ENCODE measurements around the gene CELA3A. TPM values are rescaled to one million over a fixed set of nuclear protein-coding genes. Genes with fewer than 3 reads are reported as not detected.
"Not testable (repeated sequence)": the region's sequence is repeated elsewhere in the genome, so short reads cannot be mapped to it uniquely, and the experiment has no call there.

CELA3A gene, protein sequence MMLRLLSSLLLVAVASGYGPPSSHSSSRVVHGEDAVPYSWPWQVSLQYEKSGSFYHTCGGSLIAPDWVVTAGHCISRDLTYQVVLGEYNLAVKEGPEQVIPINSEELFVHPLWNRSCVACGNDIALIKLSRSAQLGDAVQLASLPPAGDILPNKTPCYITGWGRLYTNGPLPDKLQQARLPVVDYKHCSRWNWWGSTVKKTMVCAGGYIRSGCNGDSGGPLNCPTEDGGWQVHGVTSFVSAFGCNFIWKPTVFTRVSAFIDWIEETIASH
- not detected for total RNA-seq

DNA sequence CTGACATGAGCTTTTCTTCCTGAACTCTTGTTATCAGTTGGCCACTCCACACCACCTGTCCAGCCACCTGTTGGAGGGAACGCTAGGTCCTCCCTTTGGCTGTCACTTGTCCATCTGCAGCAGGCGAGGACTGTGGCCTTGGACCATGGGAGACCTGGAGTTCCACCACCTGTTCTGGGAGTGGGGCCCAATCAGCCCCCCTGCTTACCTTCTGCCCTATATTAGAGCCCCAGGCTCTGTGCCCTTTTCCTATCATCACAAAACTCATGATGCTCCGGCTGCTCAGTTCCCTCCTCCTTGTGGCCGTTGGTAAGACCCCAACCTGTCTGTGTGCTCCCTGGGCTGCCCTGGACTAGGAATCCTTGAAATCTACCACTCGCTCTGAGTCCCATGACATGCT lies at the start of gene CELA3A:
TSS of gene CELA3A (plus strand) at position 249 of the 400 bp plus-strand sequence. CDS start at position 267, 18 bp downstream.
- H3K27ac Mint-ChIP-seq, result peak within 1 kb of the TSS in 1 of 2 donors; percentile 29
- DNase-seq (ENCODE audit: low spot score in 2 of 2) (no peak), ATAC-seq (no peak)
- H3K9me3 Mint-ChIP-seq, result no peaks in the 10 kb centered on the region
- H3K36me3 Mint-ChIP-seq, result no peaks in the 10 kb centered on the region

DNA sequence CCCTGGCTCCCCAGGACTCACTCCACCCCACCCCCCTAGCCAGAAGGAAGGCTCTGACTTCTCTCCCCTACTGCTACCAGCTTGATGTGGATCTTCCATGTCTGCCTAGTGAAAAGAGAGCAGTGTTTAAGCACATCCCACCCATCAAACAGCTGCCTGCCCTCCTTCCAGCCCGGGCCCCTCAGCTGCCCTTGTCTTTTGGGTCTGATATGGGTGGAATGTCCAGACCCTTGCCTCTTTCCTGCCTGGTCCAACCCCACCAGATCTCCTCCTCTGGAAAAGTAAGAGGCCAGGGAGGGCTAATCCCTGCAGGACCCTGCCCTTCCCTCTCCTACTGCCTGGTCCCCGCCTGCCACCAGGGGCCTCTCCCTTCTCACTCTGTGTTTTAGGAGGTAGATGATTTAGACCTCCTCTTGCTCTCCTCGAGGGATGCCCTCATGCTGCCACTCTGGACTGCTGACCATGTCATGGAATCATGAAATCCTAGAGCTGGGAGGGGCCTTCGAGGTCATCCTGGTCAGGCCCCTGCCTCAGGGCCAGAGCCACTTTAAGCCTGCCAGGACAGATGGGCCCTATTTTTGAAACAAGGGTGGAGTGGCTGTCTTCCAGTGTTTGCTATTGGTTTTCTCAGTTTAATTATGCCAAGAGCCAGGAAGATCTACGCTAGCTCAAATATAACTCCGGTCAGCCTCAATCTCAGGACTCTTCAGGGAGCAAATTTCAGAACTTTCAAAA lies 48.5 kb upstream of the CELA3A start:
- Mint-ChIP-seq H3K27ac (peak overlapping the region; percentile 3 to 66), H3K9me3 (no peaks in the 10 kb centered on the region), H3K36me3 (no peaks in the 10 kb centered on the region)
- ATAC-seq (no peak), DNase-seq (ENCODE audit: low spot score in 2 of 2) (no peak)

GRCh38 chr1:21955058-21955457 lies 46.4 kb upstream of the CELA3A start:
- ATAC-seq, result no peak
- DNase-seq (ENCODE audit: low spot score in 2 of 2), result no peak
- Mint-ChIP-seq H3K36me3 (no peaks in the 10 kb centered on the region), H3K27ac (peak overlapping the region; percentile 11 to 87), H3K9me3 (no peaks in the 10 kb centered on the region)

DNA sequence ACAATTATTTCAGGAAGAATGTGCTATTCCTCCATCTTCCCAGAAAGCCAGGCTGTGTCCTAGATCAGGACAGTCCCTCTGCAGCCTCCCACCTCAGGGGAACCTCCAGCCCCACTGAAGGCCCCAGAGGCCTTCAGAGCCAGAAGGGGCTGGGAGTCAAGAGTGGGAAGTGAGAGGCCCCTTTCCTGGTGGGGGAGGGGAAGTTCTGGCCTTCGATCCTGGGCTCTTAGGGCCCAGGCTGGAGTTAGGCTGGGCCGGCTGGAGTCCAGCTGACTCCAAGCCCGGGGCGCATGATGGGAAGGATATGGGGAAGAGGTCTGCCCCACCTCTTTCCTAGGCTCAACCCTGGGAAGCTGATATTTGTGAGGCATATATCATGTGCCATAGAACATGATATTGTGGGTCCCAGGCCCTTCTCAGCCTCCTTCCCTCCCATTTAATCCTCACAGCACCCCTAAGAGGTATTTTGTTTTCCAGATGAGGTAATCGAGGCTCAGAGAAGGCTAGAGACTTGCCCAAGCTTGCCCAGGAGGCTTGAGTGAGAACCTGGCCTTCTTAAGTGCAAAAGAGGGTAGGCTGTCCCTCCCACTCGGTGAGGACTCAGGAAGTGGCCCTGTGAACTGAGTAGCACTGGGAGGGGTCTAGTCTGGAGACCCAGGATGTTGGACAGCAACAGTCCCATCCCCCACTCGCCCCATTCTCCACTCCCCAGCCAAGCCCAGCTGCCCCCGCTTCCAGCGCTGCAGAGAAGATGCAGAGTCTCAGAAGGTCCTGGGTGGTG lies 45.8 kb upstream of the CELA3A start:
- no peaks in the 10 kb centered on the region for H3K9me3 Mint-ChIP-seq
- no peak for DNase-seq (ENCODE audit: low spot score in 2 of 2)
- peak in 1 of 2 donors; percentile 48 for ATAC-seq
- H3K36me3 Mint-ChIP-seq, result no peaks in the 10 kb centered on the region
- peak overlapping the region in 1 of 2 donors; percentile 87 for H3K27ac Mint-ChIP-seq

DNA sequence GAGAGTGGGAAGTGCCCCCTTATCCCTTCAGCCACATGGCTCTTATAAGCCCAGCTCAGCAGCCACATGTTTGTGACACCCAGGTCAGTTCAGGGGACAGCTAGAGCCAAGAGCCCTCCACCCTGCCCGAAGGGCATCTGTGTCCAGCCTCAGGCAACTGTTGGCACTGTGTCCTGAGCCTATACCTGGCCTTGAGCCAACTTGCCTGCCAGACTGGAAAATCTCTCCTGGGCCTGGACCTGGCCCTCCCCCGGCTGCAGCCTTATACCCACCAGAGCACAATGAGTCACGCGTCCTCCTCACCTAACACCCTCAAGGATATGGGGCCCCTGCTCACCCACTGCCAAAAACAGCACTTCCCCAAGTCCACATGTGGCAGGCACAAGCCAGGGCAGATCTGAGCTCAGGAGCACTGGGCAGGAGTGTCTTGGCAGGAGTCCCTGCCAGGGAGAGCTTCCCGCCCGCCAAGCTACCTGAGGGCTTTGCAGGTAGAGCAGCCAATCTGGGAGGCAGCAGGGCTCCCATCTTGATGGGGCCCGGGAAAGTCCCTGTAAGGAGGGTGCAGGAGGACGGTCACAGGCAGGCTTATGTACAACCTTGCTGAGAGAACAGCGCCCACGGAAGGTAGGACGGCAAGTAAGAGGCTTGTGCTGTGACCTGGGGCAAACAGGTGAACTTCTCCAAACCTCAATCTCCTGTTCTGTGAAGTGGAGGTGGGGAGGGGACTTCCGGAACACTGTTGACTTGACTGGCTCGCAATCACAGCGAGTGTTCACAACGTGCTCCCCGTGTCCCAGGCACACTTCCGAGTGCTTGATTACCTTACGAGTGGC lies 44.5 kb upstream of the CELA3A start:
- Mint-ChIP-seq H3K36me3 (no peaks in the 10 kb centered on the region), H3K9me3 (no peaks in the 10 kb centered on the region), H3K27ac (peak overlapping the region; percentile 70 to 87)
- DNase-seq (ENCODE audit: low spot score in 2 of 2), result peak; percentile 39 to 61
- peak; percentile 85 to 87 for ATAC-seq

DNA sequence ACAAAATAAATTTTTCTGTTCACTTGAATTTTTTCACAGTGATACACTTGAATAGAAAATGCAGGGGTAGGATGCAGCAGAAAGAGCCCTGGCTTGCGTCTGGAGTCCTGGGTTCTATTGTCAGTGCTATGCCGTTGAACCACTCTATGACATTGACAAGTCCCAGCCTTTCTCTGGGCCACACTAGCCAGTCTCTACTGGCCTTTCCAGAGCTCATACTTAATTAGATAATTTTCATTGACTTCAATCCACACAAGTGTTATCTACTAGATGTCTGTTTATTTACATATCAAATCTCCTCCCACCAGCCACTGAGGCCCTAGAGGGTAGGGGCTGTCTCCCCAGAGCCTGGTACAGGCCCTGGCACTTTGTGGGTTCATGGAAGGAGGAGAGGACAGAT lies 40.1 kb upstream of the CELA3A start:
- ATAC-seq, result no peak
- peak overlapping the region in 1 of 2 donors; percentile 19 for H3K27ac Mint-ChIP-seq
- no peaks in the 10 kb centered on the region for H3K36me3 Mint-ChIP-seq
- DNase-seq (ENCODE audit: low spot score in 2 of 2), result no peak
- no peaks in the 10 kb centered on the region for H3K9me3 Mint-ChIP-seq

- H3K27ac Mint-ChIP-seq, result peak overlapping the region in 1 of 2 donors; percentile 19
- no peaks in the 10 kb centered on the region for H3K9me3 Mint-ChIP-seq
- no peak for ATAC-seq
- DNase-seq (ENCODE audit: low spot score in 2 of 2), result no peak
- no peaks in the 10 kb centered on the region for H3K36me3 Mint-ChIP-seq
Measured at GRCh38 chr1:21961799-21962198, 39.7 kb upstream of the CELA3A start.

- ATAC-seq (peak; percentile 88 to 89), DNase-seq (ENCODE audit: low spot score in 2 of 2) (peak; percentile 79 to 91)
- H3K9me3 Mint-ChIP-seq, result no peaks in the 10 kb centered on the region
- no peaks in the 10 kb centered on the region for H3K36me3 Mint-ChIP-seq
- H3K27ac Mint-ChIP-seq, result peak overlapping the region in 1 of 2 donors; percentile 2
Measured at GRCh38 chr1:21963477-21964217, 37.8 kb upstream of the CELA3A start.

GRCh38 chr1:21966247-21967000 lies 35.0 kb upstream of the CELA3A start:
- peak; percentile 23 to 35 for ATAC-seq

DNA sequence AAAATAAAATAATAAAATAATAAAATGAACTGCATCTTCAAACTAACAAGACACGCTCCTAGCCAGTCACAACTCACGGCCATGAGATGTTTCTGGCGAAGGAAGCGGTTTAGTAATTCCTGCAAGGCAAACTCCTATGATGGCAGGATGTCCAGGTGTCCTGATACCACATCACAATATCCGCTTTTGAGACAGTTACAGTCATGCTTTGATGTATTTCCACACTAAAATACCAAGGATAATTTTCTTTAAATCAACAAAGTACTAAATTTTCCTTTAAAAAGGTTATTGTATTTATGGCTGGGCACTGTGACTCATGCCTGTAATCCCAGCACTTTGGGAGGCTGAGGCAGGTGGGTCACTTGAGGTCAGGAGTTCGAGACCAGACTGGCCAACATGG lies 34.2 kb upstream of the CELA3A start:
- not testable (repeated sequence) for ATAC-seq; H3K9me3 Mint-ChIP-seq; DNase-seq (ENCODE audit: low spot score in 2 of 2); H3K27ac Mint-ChIP-seq; H3K36me3 Mint-ChIP-seq

More at GRCh38 chr1:21966247-21967000, 35.0 kb upstream of the CELA3A start:
- Mint-ChIP-seq H3K27ac (no peak overlapping the region), H3K36me3 (no peaks in the 10 kb centered on the region), H3K9me3 (no peaks in the 10 kb centered on the region)
- no peak for DNase-seq (ENCODE audit: low spot score in 2 of 2)

DNA sequence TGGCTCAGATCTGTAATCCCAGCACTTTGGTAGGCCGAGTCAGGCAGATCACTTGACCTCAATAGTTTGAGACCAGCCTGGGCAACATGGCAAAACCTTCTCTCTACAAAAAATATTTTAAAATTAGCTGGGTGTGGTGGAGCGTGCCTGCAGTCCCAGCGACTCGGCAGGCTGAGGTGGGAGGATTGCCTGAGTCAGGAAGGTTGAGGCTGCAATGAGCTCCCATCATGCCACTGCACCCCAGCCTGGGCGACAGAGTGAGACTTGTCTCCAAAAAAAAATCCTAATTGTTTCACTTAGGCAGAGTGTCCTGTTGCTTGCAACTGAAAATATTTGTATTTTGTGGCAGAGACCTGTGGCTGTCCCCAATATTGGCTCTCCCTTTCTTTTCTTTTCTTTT lies 32.4 kb upstream of the CELA3A start:
- not testable (repeated sequence) for H3K9me3 Mint-ChIP-seq; DNase-seq (ENCODE audit: low spot score in 2 of 2); H3K36me3 Mint-ChIP-seq; ATAC-seq
- peak overlapping the region in 1 of 2 donors; percentile 58 for H3K27ac Mint-ChIP-seq

DNA sequence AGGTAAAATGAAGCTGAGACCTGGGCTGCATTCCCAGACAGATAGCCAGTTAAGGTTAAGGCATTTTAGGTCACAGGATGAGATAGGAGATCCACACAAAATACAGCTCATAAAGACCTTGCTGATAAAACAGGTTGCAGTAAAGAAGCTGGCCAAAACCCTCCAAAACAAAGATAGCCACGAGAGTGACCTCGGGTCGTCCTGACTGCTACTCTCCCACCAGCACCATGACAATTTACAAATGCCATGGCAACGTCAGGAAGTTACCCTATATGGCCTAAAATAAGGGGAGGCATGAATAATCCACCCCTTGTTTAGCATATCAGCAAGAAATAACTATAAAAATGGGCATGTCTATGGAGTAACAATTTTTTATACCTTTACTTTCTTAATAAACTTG lies 30.9 kb upstream of the CELA3A start:
- H3K9me3 Mint-ChIP-seq; ATAC-seq; H3K27ac Mint-ChIP-seq; DNase-seq (ENCODE audit: low spot score in 2 of 2); H3K36me3 Mint-ChIP-seq: not testable (repeated sequence)

- not testable (repeated sequence) for ATAC-seq; H3K9me3 Mint-ChIP-seq; H3K36me3 Mint-ChIP-seq; H3K27ac Mint-ChIP-seq; DNase-seq (ENCODE audit: low spot score in 2 of 2)
Measured at GRCh38 chr1:21972973-21973441, 28.4 kb upstream of the CELA3A start.

- H3K9me3 Mint-ChIP-seq; H3K27ac Mint-ChIP-seq; H3K36me3 Mint-ChIP-seq; ATAC-seq; DNase-seq (ENCODE audit: low spot score in 2 of 2): not testable (repeated sequence)
Measured at GRCh38 chr1:21973948-21974347, 27.5 kb upstream of the CELA3A start.

- DNase-seq (ENCODE audit: low spot score in 2 of 2); H3K9me3 Mint-ChIP-seq; ATAC-seq; H3K36me3 Mint-ChIP-seq; H3K27ac Mint-ChIP-seq: not testable (repeated sequence)
Measured at GRCh38 chr1:21974699-21975098, 26.8 kb upstream of the CELA3A start.

All from activated naive CD4-positive, alpha-beta T cell treated with anti-CD3 and anti-CD28 coated beads, Interleukin-2, amount 50 U/mL, for 72 hours (primary cell).